ENCODE measurements around the gene TSPAN8. TPM values are rescaled to one million over a fixed set of nuclear protein-coding genes. Genes with fewer than 3 reads are reported as not detected.
A peak's percentile ranks its signal among the peaks of the same experiment; 100 is the strongest.

Gene TSPAN8
- total RNA-seq, 1 donor from 2014 or later, result not detected

DNA sequence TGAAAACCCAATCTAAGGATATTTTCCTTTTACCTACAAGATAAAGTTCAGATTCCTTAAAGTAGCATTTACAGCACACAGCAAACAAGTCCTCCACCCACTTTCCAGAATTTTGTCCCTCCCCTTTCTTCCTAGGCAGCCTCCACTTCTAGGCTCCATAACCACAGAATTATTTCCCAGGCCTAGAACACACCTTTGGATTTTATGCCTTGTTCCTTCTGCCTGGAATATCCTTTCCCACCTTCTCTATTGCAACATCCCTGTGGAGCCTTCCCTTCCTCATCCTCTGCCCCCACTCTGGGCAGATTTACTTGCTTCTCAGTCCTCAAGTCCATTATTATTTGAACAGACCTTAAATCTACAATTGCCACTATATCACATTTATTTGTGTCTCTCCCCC, 2.1 kb upstream of the TSPAN8 start:
- Mint-ChIP-seq H3K4me3 (ENCODE audit: unreplicated experiment) (no peak overlapping the region), H3K27me3 (ENCODE audit: low read depth, unreplicated experiment) (no peaks in the 10 kb centered on the region), H3K36me3 (ENCODE audit: low read depth, unreplicated experiment) (no peaks in the 10 kb centered on the region), H3K27ac (ENCODE audit: unreplicated experiment) (no peak overlapping the region), H3K4me1 (ENCODE audit: low read depth, unreplicated experiment) (peaks cover 3% of the 10 kb centered on the region), H3K9me3 (ENCODE audit: unreplicated experiment) (no peaks in the 10 kb centered on the region)
- H4K20me1 ChIP-seq (ENCODE audit: insufficient read depth, low read length), result no peaks in the 10 kb centered on the region
- no peak for TF ChIP-seq EZH2 (IDR thresholded peaks at IDR 0.05; ENCODE audit: insufficient read depth, low read length)
- TF ChIP-seq, protein P1, sequence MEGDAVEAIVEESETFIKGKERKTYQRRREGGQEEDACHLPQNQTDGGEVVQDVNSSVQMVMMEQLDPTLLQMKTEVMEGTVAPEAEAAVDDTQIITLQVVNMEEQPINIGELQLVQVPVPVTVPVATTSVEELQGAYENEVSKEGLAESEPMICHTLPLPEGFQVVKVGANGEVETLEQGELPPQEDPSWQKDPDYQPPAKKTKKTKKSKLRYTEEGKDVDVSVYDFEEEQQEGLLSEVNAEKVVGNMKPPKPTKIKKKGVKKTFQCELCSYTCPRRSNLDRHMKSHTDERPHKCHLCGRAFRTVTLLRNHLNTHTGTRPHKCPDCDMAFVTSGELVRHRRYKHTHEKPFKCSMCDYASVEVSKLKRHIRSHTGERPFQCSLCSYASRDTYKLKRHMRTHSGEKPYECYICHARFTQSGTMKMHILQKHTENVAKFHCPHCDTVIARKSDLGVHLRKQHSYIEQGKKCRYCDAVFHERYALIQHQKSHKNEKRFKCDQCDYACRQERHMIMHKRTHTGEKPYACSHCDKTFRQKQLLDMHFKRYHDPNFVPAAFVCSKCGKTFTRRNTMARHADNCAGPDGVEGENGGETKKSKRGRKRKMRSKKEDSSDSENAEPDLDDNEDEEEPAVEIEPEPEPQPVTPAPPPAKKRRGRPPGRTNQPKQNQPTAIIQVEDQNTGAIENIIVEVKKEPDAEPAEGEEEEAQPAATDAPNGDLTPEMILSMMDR (IDR thresholded peaks at IDR 0.05; ENCODE audit: insufficient read depth, low read depth, low read length), result no peak
- no peaks in the 10 kb centered on the region for H3K4me1 ChIP-seq (ENCODE audit: insufficient read depth, low read length)
- H3K36me3 ChIP-seq (ENCODE audit: insufficient read depth, low read length), result no peaks in the 10 kb centered on the region
- no peaks in the 10 kb centered on the region for H3K27me3 ChIP-seq (ENCODE audit: insufficient read depth, low read length)
- FAIRE-seq, result no peak
- no peak overlapping the region for H3K9ac ChIP-seq (ENCODE audit: low read length)
- H3K4me2 ChIP-seq (ENCODE audit: low read length), result no peak overlapping the region
- H3K79me2 ChIP-seq (ENCODE audit: insufficient read depth, low read length), result no peaks in the 10 kb centered on the region
- H3K4me3 ChIP-seq (ENCODE audit: insufficient read depth, low read depth, low read length), result no peak overlapping the region
- no peak overlapping the region for H2AFZ ChIP-seq (ENCODE audit: low read depth, low read length)
- no peaks in the 10 kb centered on the region for H3K9me3 ChIP-seq (ENCODE audit: insufficient read depth, low read depth, low read length)
- H3K27ac ChIP-seq (ENCODE audit: low read depth, low read length), result no peak overlapping the region
- no peak for DNase-seq (ENCODE audit: low read depth)

DNA sequence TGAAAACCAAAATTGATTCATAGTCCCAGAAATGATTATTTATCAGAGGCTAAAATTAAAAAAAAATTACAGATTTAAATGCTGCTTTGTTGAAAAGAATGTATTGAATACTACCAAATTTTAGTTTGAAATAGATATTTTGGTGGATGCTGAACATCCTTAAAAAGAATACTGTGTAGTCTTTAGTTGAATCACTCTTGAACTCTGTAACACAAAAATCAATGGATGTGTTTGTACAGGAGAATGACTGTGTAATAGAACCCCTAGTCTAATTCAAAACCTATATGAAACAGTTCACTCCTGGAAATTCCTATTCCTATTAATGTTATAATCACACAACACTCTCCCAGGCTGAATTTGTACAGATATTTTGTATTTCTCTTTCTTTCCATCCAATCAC, 1.5 kb upstream of the TSPAN8 start:
- no peak for TF ChIP-seq EZH2 (IDR thresholded peaks at IDR 0.05; ENCODE audit: insufficient read depth, low read length)
- TF ChIP-seq, protein P1 (IDR thresholded peaks at IDR 0.05; ENCODE audit: insufficient read depth, low read depth, low read length), result no peak
- H3K27ac Mint-ChIP-seq (ENCODE audit: unreplicated experiment), result no peak overlapping the region
- no peaks in the 10 kb centered on the region for H3K9me3 ChIP-seq (ENCODE audit: insufficient read depth, low read depth, low read length)
- H3K4me1 ChIP-seq (ENCODE audit: insufficient read depth, low read length), result no peaks in the 10 kb centered on the region
- H3K27me3 Mint-ChIP-seq (ENCODE audit: low read depth, unreplicated experiment), result no peaks in the 10 kb centered on the region
- no peak for DNase-seq (ENCODE audit: low read depth)
- H3K9me3 Mint-ChIP-seq (ENCODE audit: unreplicated experiment), result no peaks in the 10 kb centered on the region
- H4K20me1 ChIP-seq (ENCODE audit: insufficient read depth, low read length), result no peaks in the 10 kb centered on the region
- no peak for FAIRE-seq
- no peak overlapping the region for H2AFZ ChIP-seq (ENCODE audit: low read depth, low read length)
- H3K4me3 ChIP-seq (ENCODE audit: insufficient read depth, low read depth, low read length), result no peak overlapping the region
- H3K9ac ChIP-seq (ENCODE audit: low read length), result no peak overlapping the region
- H3K4me1 Mint-ChIP-seq (ENCODE audit: low read depth, unreplicated experiment), result peaks cover 2% of the 10 kb centered on the region
- no peak overlapping the region for H3K4me2 ChIP-seq (ENCODE audit: low read length)
- H3K36me3 Mint-ChIP-seq (ENCODE audit: low read depth, unreplicated experiment), result no peaks in the 10 kb centered on the region
- no peaks in the 10 kb centered on the region for H3K36me3 ChIP-seq (ENCODE audit: insufficient read depth, low read length)
- H3K27ac ChIP-seq (ENCODE audit: low read depth, low read length), result no peak overlapping the region
- H3K4me3 Mint-ChIP-seq (ENCODE audit: unreplicated experiment), result no peak overlapping the region
- H3K27me3 ChIP-seq (ENCODE audit: insufficient read depth, low read length), result no peaks in the 10 kb centered on the region
- no peaks in the 10 kb centered on the region for H3K79me2 ChIP-seq (ENCODE audit: insufficient read depth, low read length)

GRCh38 chr12:71158361-71158882, 623 bp upstream of the TSPAN8 start:
- Histone ChIP-seq H3K4me1 (ENCODE audit: insufficient read depth, low read length) (no peaks in the 10 kb centered on the region), H3K9me3 (ENCODE audit: insufficient read depth, low read depth, low read length) (no peaks in the 10 kb centered on the region), H3K4me2 (ENCODE audit: low read length) (no peak overlapping the region), H3K4me3 (ENCODE audit: insufficient read depth, low read depth, low read length) (no peak overlapping the region), H3K9ac (ENCODE audit: low read length) (no peak overlapping the region), H2AFZ (ENCODE audit: low read depth, low read length) (no peak overlapping the region), H3K36me3 (ENCODE audit: insufficient read depth, low read length) (no peaks in the 10 kb centered on the region), H3K27me3 (ENCODE audit: insufficient read depth, low read length) (no peaks in the 10 kb centered on the region), H3K27ac (ENCODE audit: low read depth, low read length) (no peak overlapping the region), H3K79me2 (ENCODE audit: insufficient read depth, low read length) (no peaks in the 10 kb centered on the region), H4K20me1 (ENCODE audit: insufficient read depth, low read length) (no peaks in the 10 kb centered on the region)
- H3K4me1 Mint-ChIP-seq (ENCODE audit: low read depth, unreplicated experiment), result peaks cover 2% of the 10 kb centered on the region
- FAIRE-seq, result no peak
- H3K9me3 Mint-ChIP-seq (ENCODE audit: unreplicated experiment), result no peaks in the 10 kb centered on the region
- no peak overlapping the region for H3K27ac Mint-ChIP-seq (ENCODE audit: unreplicated experiment)
- no peaks in the 10 kb centered on the region for H3K36me3 Mint-ChIP-seq (ENCODE audit: low read depth, unreplicated experiment)
- DNase-seq (ENCODE audit: low read depth), result peak; percentile 10
- TF ChIP-seq, protein P1 (IDR thresholded peaks at IDR 0.05; ENCODE audit: insufficient read depth, low read depth, low read length), result no peak
- TF ChIP-seq EZH2 (IDR thresholded peaks at IDR 0.05; ENCODE audit: insufficient read depth, low read length), result no peak
- H3K4me3 Mint-ChIP-seq (ENCODE audit: unreplicated experiment), result no peak overlapping the region
- no peaks in the 10 kb centered on the region for H3K27me3 Mint-ChIP-seq (ENCODE audit: low read depth, unreplicated experiment)

All from astrocyte (in vitro differentiated cells and primary cell).